Panc1 (cell line): ENCODE data around the gene AFF3. TPM values are rescaled to one million over a fixed set of nuclear protein-coding genes. Genes with fewer than 3 reads are reported as not detected.

Source experiments
- ATAC-seq: fragments of 200-7000 bp; cut with Tn5 transposase; 2 replicates; pipeline ENCODE4 v1.9.1; 2020; ENCODE audit warnings: mild to moderate bottlenecking, moderate library complexity
- BruUV-seq: library from RNA; stranded (reverse); fragments of 400-500 nt; replicated peaks from 2 replicates; lab custom pipeline; 2021; lab: Mats Ljungman, UMichigan
- CTCF ChIA-PET: fragments of 300-600 bp; sonication (Branson Sonifier 250); formaldehyde crosslinking; loops from one replicate; lab custom pipeline; 2022; ENCODE audit warnings: antibody characterized with exemption; lab: Charles Lee
- POLR2A ChIA-PET: fragments of 300-600 bp; sonication (Branson Sonifier 250); formaldehyde crosslinking; loops from one replicate; lab custom pipeline; 2022; ENCODE audit warnings: antibody characterized with exemption; lab: Charles Lee
- DNase-seq: peaks from one replicate; pipeline ENCODE4 v3.0.0-alpha.2; 2010; ENCODE audit warnings: low read depth, low spot score
- H3K27ac ChIP-seq: 2 replicates; pipeline ENCODE4 v1.5.1; 2011; ENCODE audit warnings: mild to moderate bottlenecking, low read length, inconsistent platforms
- H3K27me3 ChIP-seq: fragments of 200-500 bp; sonication (Bioruptor generic); 2 replicates; pipeline ENCODE4 v1.6.0; 2014; ENCODE audit warnings: low read length, inconsistent platforms; ENCODE audit not compliant: control insufficient read depth, insufficient read depth
- H3K36me3 ChIP-seq: fragments of 200-500 bp; sonication (Bioruptor generic); 2 replicates; pipeline ENCODE4 v1.5.1; 2014; ENCODE audit warnings: inconsistent platforms, mild to moderate bottlenecking, low read length, moderate library complexity; ENCODE audit not compliant: control insufficient read depth, insufficient read depth
- H3K4me1 ChIP-seq: 2 replicates; pipeline ENCODE4 v1.5.1; 2011; ENCODE audit warnings: inconsistent platforms, mild to moderate bottlenecking, low read length, moderate library complexity; ENCODE audit not compliant: control insufficient read depth, insufficient read depth
- H3K4me3 ChIP-seq, 2 experiments: 2 replicates each; pipeline ENCODE4 v1.5.1; 2011 to 2012; ENCODE audit warnings: low read depth in 2 of 2, low read length in 2 of 2, mild to moderate bottlenecking in 2 of 2, inconsistent platforms in 1 of 2, moderate library complexity in 1 of 2
- H3K9me3 ChIP-seq: fragments of 200-500 bp; sonication (Bioruptor generic); 2 replicates; pipeline ENCODE4 v1.5.1; 2014; ENCODE audit warnings: low read depth, mild to moderate bottlenecking, inconsistent platforms, low read length, moderate library complexity; ENCODE audit not compliant: control insufficient read depth, insufficient read depth
- POLR2AphosphoS5 ChIP-seq: IDR thresholded peaks from 2 replicates; pipeline ENCODE4 v1.6.1; 2012; ENCODE audit warnings: mild to moderate bottlenecking, low read depth, low read length, moderate library complexity
- SIN3A ChIP-seq: IDR thresholded peaks from 2 replicates; pipeline ENCODE4 v1.6.1; 2012; ENCODE audit warnings: low read depth, mild to moderate bottlenecking, low read length, moderate library complexity, borderline replicate concordance; ENCODE audit not compliant: insufficient read depth
- TCF7L2 ChIP-seq: IDR thresholded peaks from 2 replicates; pipeline ENCODE4 v1.6.1; 2011; ENCODE audit warnings: mild to moderate bottlenecking, low read depth, low read length, inconsistent platforms
- in situ Hi-C: cut with HindIII; loops from 2 replicates; pipeline ENCODE4 v1.10.0; 2016; ENCODE audit warnings: low sequenced_read_pairs, low pct_unique_long_range_greater_than_20kb
- intact Hi-C: fragments of 100-400 bp; cut with micrococcal nuclease; formaldehyde crosslinking; loops from one replicate; pipeline ENCODE4 v1.10.0; 2022; ENCODE audit not compliant: unreplicated experiment
- total RNA-seq: library from RNA; stranded (reverse); gene quantifications from one replicate; pipeline ENCODE4 v1.2.1, GENCODE V29; 2021; ENCODE audit not compliant: unreplicated experiment
- TF ChIP-seq, protein P1 (sequence below), 2 experiments: IDR thresholded peaks; 2 replicates each; pipeline ENCODE4 v1.6.1; 2011 to 2012; ENCODE audit warnings: low read depth in 2 of 2, control low read depth in 1 of 2, low read length in 1 of 2, mild to moderate bottlenecking in 1 of 2, moderate library complexity in 1 of 2; ENCODE audit not compliant: insufficient read depth in 1 of 2
- TF ChIP-seq, protein P2 (sequence below): fragments of 450-650 bp; IDR thresholded peaks from 2 replicates; pipeline ENCODE4 v1.5.1; 2017; ENCODE audit warnings: mild to moderate bottlenecking

The AFF3 gene
- total RNA-seq, 1 experiment from 2014 or later: 2.2 TPM

- TF ChIP-seq, protein P1, sequence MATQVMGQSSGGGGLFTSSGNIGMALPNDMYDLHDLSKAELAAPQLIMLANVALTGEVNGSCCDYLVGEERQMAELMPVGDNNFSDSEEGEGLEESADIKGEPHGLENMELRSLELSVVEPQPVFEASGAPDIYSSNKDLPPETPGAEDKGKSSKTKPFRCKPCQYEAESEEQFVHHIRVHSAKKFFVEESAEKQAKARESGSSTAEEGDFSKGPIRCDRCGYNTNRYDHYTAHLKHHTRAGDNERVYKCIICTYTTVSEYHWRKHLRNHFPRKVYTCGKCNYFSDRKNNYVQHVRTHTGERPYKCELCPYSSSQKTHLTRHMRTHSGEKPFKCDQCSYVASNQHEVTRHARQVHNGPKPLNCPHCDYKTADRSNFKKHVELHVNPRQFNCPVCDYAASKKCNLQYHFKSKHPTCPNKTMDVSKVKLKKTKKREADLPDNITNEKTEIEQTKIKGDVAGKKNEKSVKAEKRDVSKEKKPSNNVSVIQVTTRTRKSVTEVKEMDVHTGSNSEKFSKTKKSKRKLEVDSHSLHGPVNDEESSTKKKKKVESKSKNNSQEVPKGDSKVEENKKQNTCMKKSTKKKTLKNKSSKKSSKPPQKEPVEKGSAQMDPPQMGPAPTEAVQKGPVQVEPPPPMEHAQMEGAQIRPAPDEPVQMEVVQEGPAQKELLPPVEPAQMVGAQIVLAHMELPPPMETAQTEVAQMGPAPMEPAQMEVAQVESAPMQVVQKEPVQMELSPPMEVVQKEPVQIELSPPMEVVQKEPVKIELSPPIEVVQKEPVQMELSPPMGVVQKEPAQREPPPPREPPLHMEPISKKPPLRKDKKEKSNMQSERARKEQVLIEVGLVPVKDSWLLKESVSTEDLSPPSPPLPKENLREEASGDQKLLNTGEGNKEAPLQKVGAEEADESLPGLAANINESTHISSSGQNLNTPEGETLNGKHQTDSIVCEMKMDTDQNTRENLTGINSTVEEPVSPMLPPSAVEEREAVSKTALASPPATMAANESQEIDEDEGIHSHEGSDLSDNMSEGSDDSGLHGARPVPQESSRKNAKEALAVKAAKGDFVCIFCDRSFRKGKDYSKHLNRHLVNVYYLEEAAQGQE (IDR thresholded peaks at IDR 0.05; ENCODE audit: insufficient read depth in 1 of 2, low read depth in 2 of 2, low read length in 1 of 2): no peak
- no peak for TF ChIP-seq TCF7L2
- no peak for TF ChIP-seq POLR2AphosphoS5
- TF ChIP-seq, protein P2, sequence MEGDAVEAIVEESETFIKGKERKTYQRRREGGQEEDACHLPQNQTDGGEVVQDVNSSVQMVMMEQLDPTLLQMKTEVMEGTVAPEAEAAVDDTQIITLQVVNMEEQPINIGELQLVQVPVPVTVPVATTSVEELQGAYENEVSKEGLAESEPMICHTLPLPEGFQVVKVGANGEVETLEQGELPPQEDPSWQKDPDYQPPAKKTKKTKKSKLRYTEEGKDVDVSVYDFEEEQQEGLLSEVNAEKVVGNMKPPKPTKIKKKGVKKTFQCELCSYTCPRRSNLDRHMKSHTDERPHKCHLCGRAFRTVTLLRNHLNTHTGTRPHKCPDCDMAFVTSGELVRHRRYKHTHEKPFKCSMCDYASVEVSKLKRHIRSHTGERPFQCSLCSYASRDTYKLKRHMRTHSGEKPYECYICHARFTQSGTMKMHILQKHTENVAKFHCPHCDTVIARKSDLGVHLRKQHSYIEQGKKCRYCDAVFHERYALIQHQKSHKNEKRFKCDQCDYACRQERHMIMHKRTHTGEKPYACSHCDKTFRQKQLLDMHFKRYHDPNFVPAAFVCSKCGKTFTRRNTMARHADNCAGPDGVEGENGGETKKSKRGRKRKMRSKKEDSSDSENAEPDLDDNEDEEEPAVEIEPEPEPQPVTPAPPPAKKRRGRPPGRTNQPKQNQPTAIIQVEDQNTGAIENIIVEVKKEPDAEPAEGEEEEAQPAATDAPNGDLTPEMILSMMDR: no peak
- TF ChIP-seq SIN3A: no peak
- DNase-seq: no peak
- in situ Hi-C loops (no loop called here), intact Hi-C loops (no loop called here)
- ChIA-PET CTCF (no interaction called here), POLR2A (no interaction called here)
- ATAC-seq: no peak
- Histone ChIP-seq H3K27me3 (no peaks in the 10 kb centered on the region), H3K4me1 (no peaks in the 10 kb centered on the region), H3K27ac (no peak overlapping the region), H3K36me3 (no peaks in the 10 kb centered on the region), H3K9me3 (no peaks in the 10 kb centered on the region), H3K4me3 (no peak overlapping the region)
- BruUV-seq: no TSS peak
Observed at GRCh38 chr2:99593692-99594427, 548.5 kb downstream of the AFF3 start.

DNA sequence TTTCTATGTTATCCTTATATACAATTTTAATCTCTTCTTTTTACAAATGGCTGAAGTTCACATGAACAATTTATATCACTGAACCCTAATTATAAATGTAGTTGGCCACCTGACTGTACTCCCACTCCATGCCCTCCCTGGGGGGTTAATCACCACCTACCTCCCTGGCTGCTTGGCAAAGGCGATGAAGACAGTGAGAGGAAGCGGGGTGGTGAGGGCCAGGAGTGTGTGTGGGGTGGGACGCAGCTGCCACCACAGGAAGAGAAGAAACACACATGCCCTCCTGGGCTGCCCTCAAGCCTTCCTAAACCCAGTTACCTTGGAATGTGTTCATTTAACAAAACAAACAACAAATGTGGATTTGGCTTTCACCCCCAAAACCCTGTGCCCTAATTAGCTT lies 565.6 kb downstream of the AFF3 start:
- POLR2A ChIA-PET: no interaction called here
- TF ChIP-seq, protein P2: no peak
- in situ Hi-C loops: no loop called here
- H3K4me1 ChIP-seq: no peaks in the 10 kb centered on the region
- intact Hi-C loops: no loop called here
- ATAC-seq (no peak), DNase-seq (no peak)
- H3K4me3 ChIP-seq: no peak overlapping the region
- peaks cover 2% of the 10 kb centered on the region; the same call in 1 of the 2 replicates for H3K27me3 ChIP-seq
- H3K9me3 ChIP-seq: no peaks in the 10 kb centered on the region
- no TSS peak for BruUV-seq
- CTCF ChIA-PET: no interaction called here
- no peaks in the 10 kb centered on the region for H3K36me3 ChIP-seq
- no peak overlapping the region for H3K27ac ChIP-seq
